GM12891 (cell line): Measurements from ENCODE around the gene RPL13.

Source experiments
- POLR2A ChIP-seq: IDR thresholded peaks from 2 replicates; pipeline ENCODE4 v1.6.1; 2011; ENCODE audit warnings: low read depth, low read length, control low read depth
- POLR2AphosphoS5 ChIP-seq: IDR thresholded peaks from 2 replicates; pipeline ENCODE4 v1.6.1; 2011; ENCODE audit warnings: low read depth, low read length, control low read depth
- TAF1 ChIP-seq: IDR thresholded peaks from 2 replicates; pipeline ENCODE4 v1.6.1; 2011; ENCODE audit warnings: low read depth, low read length, control low read depth

DNA sequence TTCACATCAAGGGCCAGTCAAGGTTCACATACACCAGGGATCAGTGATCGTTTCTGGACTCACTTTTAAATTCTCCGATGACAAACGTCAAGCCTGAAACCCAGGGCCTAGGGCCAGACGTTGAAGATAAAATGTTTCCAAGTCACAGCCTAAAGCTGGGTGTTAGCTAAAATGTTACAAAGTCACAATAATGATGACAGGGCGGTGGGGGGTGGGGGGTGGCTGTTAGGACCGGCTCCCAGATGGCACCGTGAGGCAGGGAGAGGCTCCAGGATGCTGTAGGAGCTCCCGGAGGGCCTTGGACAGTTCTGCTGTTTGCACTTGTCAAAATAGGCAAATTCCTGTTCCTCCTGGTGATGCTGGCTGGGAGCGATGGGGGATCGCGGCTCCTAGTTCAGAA is 16.4 kb upstream of the RPL13 start:
- TF ChIP-seq POLR2A, result no peak
- no peak for TF ChIP-seq TAF1
- TF ChIP-seq POLR2AphosphoS5, result no peak
